DMS 273 (cell line): ENCODE results near the gene MEPCE.

ENCODE experiments used
- DNase-seq: peaks from one replicate; lab custom pipeline; 2025; ENCODE audit not compliant: unreplicated experiment; lab: John Stamatoyannopoulos, UW

Gene MEPCE

DNA sequence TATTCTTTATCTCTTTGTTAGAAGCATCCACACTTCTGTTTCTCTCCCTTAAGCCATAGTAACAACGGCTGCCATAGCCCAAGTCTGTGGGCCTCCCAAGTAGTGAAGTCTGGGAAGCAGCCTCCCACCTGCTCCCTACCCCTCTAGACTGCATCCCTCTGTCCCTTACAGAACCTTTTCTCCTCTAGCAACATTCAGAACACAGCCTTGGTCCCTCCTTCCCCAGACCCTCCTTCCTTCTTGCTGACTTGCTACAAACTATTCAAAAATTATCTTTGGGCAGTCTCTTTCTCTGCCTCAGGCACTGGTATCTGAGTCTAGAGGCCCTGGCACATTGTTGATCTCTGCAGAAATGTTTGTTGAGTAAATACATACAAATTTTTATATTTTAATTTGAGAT lies 51.8 kb downstream of the MEPCE start:
- no peak for DNase-seq

DNA sequence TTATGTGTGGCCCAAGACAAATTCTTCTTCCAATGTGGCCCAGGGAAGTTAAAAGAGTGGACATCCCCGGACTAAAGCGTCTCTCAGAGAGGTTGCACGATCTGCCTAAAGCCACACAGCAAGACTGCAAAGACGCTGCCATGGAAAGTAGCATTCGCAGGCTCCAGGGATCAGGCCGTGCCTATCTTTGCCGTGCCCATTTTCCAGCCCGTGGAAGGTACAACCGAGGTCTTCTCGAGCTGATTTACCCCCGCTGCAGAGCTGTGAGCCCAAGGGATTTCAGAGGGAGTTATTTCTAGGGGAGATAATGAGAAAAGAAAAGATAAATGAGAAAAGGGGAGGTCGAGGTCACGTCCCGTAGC lies 53.1 kb downstream of the MEPCE start:
- no peak for DNase-seq

DNA sequence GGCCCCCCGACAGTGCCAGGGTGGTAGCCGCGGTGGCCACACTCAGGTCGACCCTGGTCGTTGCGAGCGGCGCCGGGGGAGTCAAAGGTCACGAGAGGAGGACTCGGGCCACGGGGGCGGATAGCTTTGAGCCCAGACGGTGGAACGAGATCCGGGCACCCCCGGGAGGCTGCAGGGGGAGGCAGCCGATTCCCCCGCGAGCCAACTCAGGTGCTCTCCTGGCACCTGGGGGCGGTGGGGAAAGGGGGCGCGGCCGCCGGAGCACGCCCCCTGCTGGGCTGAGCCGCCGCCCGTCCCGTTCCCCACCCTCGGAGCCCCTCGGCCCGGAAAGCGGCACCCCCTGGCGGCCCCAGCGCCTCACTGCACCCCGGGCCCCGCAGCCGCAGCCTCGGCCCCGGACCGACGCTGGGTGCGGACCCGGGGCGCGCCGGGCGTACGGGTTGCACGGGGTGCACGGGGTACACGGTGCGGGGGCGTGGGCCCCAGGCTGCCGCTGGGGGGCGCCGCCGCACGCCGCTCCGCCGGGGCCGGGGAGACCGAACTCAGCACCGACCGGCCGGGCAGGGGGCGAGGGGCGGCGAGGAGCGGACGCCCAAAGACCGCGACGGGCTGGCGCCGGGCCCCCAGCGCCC lies 53.6 kb downstream of the MEPCE start:
- peak; percentile 89 for DNase-seq
